GM23338 (cell line): ENCODE data around the gene GCN1. TPM values are rescaled to one million over a fixed set of nuclear protein-coding genes. Genes with fewer than 3 reads are reported as not detected.

Source experiments
- ATAC-seq: fragments of 200-7000 bp; cut with Tn5 transposase; 3 replicates; pipeline ENCODE4 v1.9.1; 2020
- DNase-seq: peaks from one replicate; pipeline ENCODE4 v3.0.0-alpha.2; 2015; ENCODE audit warnings: low spot score
- H2AFZ ChIP-seq: fragments of 200-600 bp; sonication (generic); 2 replicates; pipeline ENCODE4 v1.8.0; 2016; ENCODE audit warnings: antibody characterized with exemption, mild to moderate bottlenecking, moderate library complexity
- H3F3A ChIP-seq: fragments of 200-600 bp; sonication (generic); replicated peaks from 2 replicates; pipeline ENCODE4 v1.8.0; 2017; ENCODE audit warnings: antibody characterized with exemption, mixed run types, low read depth
- H3K27ac ChIP-seq: fragments of 200-600 bp; sonication (generic); 2 replicates; pipeline ENCODE4 v1.6.1; 2016; ENCODE audit warnings: low read depth
- H3K27me3 ChIP-seq: fragments of 200-600 bp; sonication (generic); 2 replicates; pipeline ENCODE4 v1.8.0; 2016; ENCODE audit warnings: mild to moderate bottlenecking, mixed run types, moderate library complexity; ENCODE audit not compliant: insufficient read depth
- H3K36me3 ChIP-seq: fragments of 200-600 bp; sonication (generic); 2 replicates; pipeline ENCODE4 v1.8.0; 2016; ENCODE audit warnings: mild to moderate bottlenecking; ENCODE audit not compliant: insufficient read depth
- H3K4me1 ChIP-seq: fragments of 200-600 bp; sonication (generic); 2 replicates; pipeline ENCODE4 v1.8.0; 2016; ENCODE audit warnings: mild to moderate bottlenecking, moderate library complexity; ENCODE audit not compliant: insufficient read depth
- H3K4me2 ChIP-seq: fragments of 200-600 bp; sonication (generic); 2 replicates; pipeline ENCODE4 v1.7.1; 2017; ENCODE audit warnings: mixed run types
- H3K4me3 ChIP-seq: fragments of 200-600 bp; sonication (generic); 2 replicates; pipeline ENCODE4 v1.6.1; 2016; ENCODE audit warnings: mixed run types
- H3K79me2 ChIP-seq: fragments of 200-600 bp; sonication (generic); replicated peaks from 2 replicates; pipeline ENCODE4 v1.8.0; 2017; ENCODE audit warnings: mild to moderate bottlenecking; ENCODE audit not compliant: insufficient read depth
- H3K9me2 ChIP-seq: fragments of 200-600 bp; sonication (generic); 2 replicates; pipeline ENCODE4 v1.8.0; 2017; ENCODE audit not compliant: insufficient read depth
- H4K20me1 ChIP-seq: fragments of 200-600 bp; sonication (generic); replicated peaks from 2 replicates; pipeline ENCODE4 v1.8.0; 2017; ENCODE audit warnings: mild to moderate bottlenecking; ENCODE audit not compliant: insufficient read depth
- H3K27ac Mint-ChIP-seq: 2 replicates; pipeline ENCODE4 v1.8.0; 2020; ENCODE audit warnings: inconsistent platforms, mild to moderate bottlenecking, moderate library complexity, mixed read lengths
- H3K27me3 Mint-ChIP-seq: 3 replicates; pipeline ENCODE4 v1.8.0; 2022; ENCODE audit warnings: low read depth, mild to moderate bottlenecking, moderate library complexity, mixed read lengths, inconsistent platforms; ENCODE audit not compliant: insufficient read depth, poor library complexity
- H3K36me3 Mint-ChIP-seq: 3 replicates; pipeline ENCODE4 v1.8.0; 2021; ENCODE audit warnings: low read depth, mild to moderate bottlenecking, inconsistent platforms, moderate library complexity, mixed read lengths
- H3K4me1 Mint-ChIP-seq: 3 replicates; pipeline ENCODE4 v1.8.0; 2020; ENCODE audit warnings: mild to moderate bottlenecking, inconsistent platforms, mixed read lengths
- H3K4me3 Mint-ChIP-seq: 3 replicates; pipeline ENCODE4 v1.8.0; 2021; ENCODE audit warnings: moderate library complexity, mild to moderate bottlenecking, inconsistent platforms, mixed read lengths
- H3K9me3 Mint-ChIP-seq: 3 replicates; pipeline ENCODE4 v1.8.0; 2020; ENCODE audit warnings: moderate library complexity, mild to moderate bottlenecking, inconsistent platforms, mixed read lengths
- EZH2 ChIP-seq: fragments of 200-600 bp; sonication (generic); IDR thresholded peaks from one replicate; pipeline ENCODE4 v1.8.0; 2017; ENCODE audit warnings: antibody characterized with exemption, mild to moderate bottlenecking, low read depth; ENCODE audit not compliant: unreplicated experiment
- EZH2phosphoT487 ChIP-seq: fragments of 200-600 bp; sonication (generic); IDR thresholded peaks from one replicate; pipeline ENCODE4 v1.8.1; 2018; ENCODE audit warnings: antibody characterized with exemption; ENCODE audit not compliant: unreplicated experiment
- POLR2AphosphoS5 ChIP-seq: IDR thresholded peaks from 2 replicates; pipeline ENCODE4 v1.6.1; 2016; ENCODE audit warnings: antibody characterized with exemption, low read depth
- ZNF114 ChIP-seq: fragments of 250-450 bp; sonication (Bioruptor Pico); IDR thresholded peaks from 2 replicates; pipeline ENCODE4 v1.5.0; 2020; ENCODE audit warnings: mild to moderate bottlenecking, moderate library complexity
- polyA plus RNA-seq: library from polyadenylated mRNA; unstranded; fragments of >200 nt; fragmentation: Nextera tagmentation; extraction: Ambion mirVana; gene quantifications from 2 replicates; pipeline ENCODE4 v1.2.1, GENCODE V29; 2016
- total RNA-seq: library from RNA; depleted of rRNA; stranded (reverse); fragments of >200 nt; shearing (Covaris generic); gene quantifications from 2 replicates; pipeline ENCODE4 v1.2.3, GENCODE V29; 2014
- TF ChIP-seq, protein P1 (sequence below), 2 experiments: fragments of 200-600 bp in 1 of 2; sonication (generic) in 1 of 2; conservative IDR thresholded peaks; 2 replicates each; pipeline versions ENCODE4 v1.5.1 to v1.6.1; 2016 to 2017; ENCODE audit warnings: antibody characterized with exemption in 2 of 2, low read depth in 2 of 2, mild to moderate bottlenecking in 2 of 2, moderate library complexity in 1 of 2
- TF ChIP-seq, protein P2 (sequence below): IDR thresholded peaks from one replicate; pipeline ENCODE4 v1.6.1; 2018; ENCODE audit warnings: antibody characterized with exemption; ENCODE audit not compliant: unreplicated experiment
- TF ChIP-seq, protein P3 (sequence below): fragments of 250-450 bp; sonication (Bioruptor Pico); IDR thresholded peaks from 2 replicates; pipeline ENCODE4 v1.5.0; 2020; ENCODE audit warnings: mild to moderate bottlenecking, moderate library complexity
- TF ChIP-seq, protein P4 (sequence below): IDR thresholded peaks from 2 replicates; pipeline ENCODE4 v1.6.1; 2016; ENCODE audit warnings: antibody characterized with exemption

Gene GCN1
- total and polyA plus RNA-seq, 2 experiments from 2014 or later: 18.0 to 177 TPM

DNA sequence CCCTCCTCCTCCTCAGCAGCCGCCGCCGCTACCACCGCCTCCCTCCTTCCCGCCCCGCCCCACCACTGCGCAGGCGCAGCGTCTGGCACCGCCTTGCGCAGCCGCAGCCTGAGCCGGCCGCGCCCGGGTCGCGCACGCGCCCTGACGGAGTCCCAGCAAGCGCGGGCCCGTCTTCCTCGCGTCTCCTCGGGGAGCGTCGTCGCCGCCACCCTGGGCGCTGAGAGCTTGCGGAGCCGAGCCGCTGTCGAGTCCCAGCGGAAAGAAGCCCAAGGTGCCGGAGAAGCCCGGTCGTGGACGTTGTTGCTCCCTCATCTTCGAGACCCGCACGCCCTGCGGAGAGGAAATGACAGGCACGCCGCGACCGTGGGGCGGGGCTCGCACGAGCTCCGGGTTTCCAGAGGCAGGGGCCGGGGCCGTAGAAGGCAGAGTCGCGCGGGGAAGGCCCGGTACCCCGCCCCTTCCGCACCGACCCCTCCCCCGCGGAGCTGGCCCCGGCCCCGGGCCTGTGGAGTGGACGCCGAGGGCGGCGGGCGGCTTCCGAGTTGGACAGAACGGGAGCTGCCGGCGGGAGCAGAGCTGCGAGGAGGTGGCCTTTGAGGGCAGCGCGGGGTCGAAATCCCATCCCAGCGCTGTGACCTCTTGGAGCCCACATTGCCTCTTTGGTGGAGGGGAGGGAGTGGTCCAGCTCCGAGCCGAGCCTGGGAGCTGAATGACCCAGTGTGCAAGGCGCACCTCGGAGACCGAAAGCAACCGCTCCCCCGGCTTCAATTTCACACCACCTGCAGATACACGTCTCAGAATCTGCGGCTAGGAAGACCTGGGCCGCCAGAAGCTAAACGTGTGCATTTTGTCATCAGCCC lies 77.5 kb downstream of the GCN1 start (continued):
- TF ChIP-seq, protein P1, sequence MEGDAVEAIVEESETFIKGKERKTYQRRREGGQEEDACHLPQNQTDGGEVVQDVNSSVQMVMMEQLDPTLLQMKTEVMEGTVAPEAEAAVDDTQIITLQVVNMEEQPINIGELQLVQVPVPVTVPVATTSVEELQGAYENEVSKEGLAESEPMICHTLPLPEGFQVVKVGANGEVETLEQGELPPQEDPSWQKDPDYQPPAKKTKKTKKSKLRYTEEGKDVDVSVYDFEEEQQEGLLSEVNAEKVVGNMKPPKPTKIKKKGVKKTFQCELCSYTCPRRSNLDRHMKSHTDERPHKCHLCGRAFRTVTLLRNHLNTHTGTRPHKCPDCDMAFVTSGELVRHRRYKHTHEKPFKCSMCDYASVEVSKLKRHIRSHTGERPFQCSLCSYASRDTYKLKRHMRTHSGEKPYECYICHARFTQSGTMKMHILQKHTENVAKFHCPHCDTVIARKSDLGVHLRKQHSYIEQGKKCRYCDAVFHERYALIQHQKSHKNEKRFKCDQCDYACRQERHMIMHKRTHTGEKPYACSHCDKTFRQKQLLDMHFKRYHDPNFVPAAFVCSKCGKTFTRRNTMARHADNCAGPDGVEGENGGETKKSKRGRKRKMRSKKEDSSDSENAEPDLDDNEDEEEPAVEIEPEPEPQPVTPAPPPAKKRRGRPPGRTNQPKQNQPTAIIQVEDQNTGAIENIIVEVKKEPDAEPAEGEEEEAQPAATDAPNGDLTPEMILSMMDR (conservative IDR thresholded peaks at IDR 0.05; ENCODE audit: low read depth in 2 of 2): no peak
- no peak for TF ChIP-seq ZNF114 (CRISPR knock-in tag)
- TF ChIP-seq EZH2: no peak
- TF ChIP-seq, protein P2, sequence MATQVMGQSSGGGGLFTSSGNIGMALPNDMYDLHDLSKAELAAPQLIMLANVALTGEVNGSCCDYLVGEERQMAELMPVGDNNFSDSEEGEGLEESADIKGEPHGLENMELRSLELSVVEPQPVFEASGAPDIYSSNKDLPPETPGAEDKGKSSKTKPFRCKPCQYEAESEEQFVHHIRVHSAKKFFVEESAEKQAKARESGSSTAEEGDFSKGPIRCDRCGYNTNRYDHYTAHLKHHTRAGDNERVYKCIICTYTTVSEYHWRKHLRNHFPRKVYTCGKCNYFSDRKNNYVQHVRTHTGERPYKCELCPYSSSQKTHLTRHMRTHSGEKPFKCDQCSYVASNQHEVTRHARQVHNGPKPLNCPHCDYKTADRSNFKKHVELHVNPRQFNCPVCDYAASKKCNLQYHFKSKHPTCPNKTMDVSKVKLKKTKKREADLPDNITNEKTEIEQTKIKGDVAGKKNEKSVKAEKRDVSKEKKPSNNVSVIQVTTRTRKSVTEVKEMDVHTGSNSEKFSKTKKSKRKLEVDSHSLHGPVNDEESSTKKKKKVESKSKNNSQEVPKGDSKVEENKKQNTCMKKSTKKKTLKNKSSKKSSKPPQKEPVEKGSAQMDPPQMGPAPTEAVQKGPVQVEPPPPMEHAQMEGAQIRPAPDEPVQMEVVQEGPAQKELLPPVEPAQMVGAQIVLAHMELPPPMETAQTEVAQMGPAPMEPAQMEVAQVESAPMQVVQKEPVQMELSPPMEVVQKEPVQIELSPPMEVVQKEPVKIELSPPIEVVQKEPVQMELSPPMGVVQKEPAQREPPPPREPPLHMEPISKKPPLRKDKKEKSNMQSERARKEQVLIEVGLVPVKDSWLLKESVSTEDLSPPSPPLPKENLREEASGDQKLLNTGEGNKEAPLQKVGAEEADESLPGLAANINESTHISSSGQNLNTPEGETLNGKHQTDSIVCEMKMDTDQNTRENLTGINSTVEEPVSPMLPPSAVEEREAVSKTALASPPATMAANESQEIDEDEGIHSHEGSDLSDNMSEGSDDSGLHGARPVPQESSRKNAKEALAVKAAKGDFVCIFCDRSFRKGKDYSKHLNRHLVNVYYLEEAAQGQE: no peak
- TF ChIP-seq POLR2AphosphoS5: peak; percentile 94

DNA sequence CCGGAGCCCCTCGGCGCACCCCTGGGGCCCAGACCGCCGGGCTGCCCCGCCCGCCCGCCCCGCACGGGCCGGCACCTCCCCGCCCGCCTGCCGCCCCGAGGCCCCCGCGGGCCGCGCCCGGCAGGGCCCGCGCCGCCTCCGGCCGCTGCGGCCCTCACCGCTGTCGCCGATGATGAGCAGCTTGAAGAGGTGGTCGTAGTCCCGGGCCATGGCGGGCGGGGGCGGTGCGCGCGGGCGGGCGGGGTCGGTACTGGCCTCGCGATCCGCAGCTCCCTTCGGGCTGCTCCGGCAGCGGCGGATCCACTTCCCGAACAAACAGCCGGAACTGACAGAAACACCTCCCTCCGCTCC lies 78.1 kb downstream of the GCN1 start, which contains the start of gene RAB35:
Gene RAB35 (minus strand): TSS at position 313 of the 351 bp plus-strand sequence. CDS start 103 bp downstream, at position 210.
- Mint-ChIP-seq H3K9me3 (no peaks in the 10 kb centered on the region), H3K4me1 (peaks cover 31% of the 10 kb centered on the region), H3K27me3 (peaks cover 13% of the 10 kb centered on the region), H3K36me3 (peaks cover 36% of the 10 kb centered on the region), H3K27ac (peak within 1 kb of the TSS; percentile 95), H3K4me3 (peak within 1 kb of the TSS; percentile 95)
- Histone ChIP-seq H3F3A (peaks cover 19% of the 10 kb centered on the region; the same call in 1 of the 2 replicates), H4K20me1 (no peaks in the 10 kb centered on the region; the same call in 1 of the 2 replicates), H3K27me3 (no peaks in the 10 kb centered on the region), H3K4me2 (peak within 1 kb of the TSS; percentile 100), H3K9me2 (no peaks in the 10 kb centered on the region), H2AFZ (peak within 1 kb of the TSS; percentile 87), H3K4me3 (peak within 1 kb of the TSS; percentile 95), H3K36me3 (no peaks in the 10 kb centered on the region; the same call in 1 of the 2 replicates), H3K79me2 (peaks cover 61% of the 10 kb centered on the region), H3K27ac (peak within 1 kb of the TSS; percentile 90), H3K4me1 (peaks cover 19% of the 10 kb centered on the region)
- ATAC-seq (no peak), DNase-seq (no peak)
- TF ChIP-seq EZH2phosphoT487 (no peak), POLR2AphosphoS5 (no peak), ZNF114 (CRISPR knock-in tag) (no peak)
- TF ChIP-seq, protein P3, sequence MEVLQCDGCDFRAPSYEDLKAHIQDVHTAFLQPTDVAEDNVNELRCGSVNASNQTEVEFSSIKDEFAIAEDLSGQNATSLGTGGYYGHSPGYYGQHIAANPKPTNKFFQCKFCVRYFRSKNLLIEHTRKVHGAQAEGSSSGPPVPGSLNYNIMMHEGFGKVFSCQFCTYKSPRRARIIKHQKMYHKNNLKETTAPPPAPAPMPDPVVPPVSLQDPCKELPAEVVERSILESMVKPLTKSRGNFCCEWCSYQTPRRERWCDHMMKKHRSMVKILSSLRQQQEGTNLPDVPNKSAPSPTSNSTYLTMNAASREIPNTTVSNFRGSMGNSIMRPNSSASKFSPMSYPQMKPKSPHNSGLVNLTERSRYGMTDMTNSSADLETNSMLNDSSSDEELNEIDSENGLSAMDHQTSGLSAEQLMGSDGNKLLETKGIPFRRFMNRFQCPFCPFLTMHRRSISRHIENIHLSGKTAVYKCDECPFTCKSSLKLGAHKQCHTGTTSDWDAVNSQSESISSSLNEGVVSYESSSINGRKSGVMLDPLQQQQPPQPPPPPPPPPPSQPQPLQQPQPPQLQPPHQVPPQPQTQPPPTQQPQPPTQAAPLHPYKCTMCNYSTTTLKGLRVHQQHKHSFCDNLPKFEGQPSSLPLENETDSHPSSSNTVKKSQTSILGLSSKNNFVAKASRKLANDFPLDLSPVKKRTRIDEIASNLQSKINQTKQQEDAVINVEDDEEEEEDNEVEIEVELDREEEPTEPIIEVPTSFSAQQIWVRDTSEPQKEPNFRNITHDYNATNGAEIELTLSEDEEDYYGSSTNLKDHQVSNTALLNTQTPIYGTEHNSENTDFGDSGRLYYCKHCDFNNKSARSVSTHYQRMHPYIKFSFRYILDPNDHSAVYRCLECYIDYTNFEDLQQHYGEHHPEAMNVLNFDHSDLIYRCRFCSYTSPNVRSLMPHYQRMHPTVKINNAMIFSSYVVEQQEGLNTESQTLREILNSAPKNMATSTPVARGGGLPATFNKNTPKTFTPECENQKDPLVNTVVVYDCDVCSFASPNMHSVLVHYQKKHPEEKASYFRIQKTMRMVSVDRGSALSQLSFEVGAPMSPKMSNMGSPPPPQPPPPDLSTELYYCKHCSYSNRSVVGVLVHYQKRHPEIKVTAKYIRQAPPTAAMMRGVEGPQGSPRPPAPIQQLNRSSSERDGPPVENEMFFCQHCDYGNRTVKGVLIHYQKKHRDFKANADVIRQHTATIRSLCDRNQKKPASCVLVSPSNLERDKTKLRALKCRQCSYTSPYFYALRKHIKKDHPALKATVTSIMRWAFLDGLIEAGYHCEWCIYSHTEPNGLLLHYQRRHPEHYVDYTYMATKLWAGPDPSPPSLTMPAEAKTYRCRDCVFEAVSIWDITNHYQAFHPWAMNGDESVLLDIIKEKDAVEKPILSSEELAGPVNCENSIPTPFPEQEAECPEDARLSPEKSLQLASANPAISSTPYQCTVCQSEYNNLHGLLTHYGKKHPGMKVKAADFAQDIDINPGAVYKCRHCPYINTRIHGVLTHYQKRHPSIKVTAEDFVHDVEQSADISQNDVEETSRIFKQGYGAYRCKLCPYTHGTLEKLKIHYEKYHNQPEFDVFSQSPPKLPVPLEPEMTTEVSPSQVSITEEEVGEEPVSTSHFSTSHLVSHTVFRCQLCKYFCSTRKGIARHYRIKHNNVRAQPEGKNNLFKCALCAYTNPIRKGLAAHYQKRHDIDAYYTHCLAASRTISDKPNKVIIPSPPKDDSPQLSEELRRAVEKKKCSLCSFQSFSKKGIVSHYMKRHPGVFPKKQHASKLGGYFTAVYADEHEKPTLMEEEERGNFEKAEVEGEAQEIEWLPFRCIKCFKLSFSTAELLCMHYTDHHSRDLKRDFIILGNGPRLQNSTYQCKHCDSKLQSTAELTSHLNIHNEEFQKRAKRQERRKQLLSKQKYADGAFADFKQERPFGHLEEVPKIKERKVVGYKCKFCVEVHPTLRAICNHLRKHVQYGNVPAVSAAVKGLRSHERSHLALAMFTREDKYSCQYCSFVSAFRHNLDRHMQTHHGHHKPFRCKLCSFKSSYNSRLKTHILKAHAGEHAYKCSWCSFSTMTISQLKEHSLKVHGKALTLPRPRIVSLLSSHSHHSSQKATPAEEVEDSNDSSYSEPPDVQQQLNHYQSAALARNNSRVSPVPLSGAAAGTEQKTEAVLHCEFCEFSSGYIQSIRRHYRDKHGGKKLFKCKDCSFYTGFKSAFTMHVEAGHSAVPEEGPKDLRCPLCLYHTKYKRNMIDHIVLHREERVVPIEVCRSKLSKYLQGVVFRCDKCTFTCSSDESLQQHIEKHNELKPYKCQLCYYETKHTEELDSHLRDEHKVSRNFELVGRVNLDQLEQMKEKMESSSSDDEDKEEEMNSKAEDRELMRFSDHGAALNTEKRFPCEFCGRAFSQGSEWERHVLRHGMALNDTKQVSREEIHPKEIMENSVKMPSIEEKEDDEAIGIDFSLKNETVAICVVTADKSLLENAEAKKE: no peak
- TF ChIP-seq, protein P4, sequence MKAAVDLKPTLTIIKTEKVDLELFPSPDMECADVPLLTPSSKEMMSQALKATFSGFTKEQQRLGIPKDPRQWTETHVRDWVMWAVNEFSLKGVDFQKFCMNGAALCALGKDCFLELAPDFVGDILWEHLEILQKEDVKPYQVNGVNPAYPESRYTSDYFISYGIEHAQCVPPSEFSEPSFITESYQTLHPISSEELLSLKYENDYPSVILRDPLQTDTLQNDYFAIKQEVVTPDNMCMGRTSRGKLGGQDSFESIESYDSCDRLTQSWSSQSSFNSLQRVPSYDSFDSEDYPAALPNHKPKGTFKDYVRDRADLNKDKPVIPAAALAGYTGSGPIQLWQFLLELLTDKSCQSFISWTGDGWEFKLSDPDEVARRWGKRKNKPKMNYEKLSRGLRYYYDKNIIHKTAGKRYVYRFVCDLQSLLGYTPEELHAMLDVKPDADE: peak; percentile 11; the same call in 1 of the 2 replicates
